NCI-H146 treated with DMSO at 0.1 percent for 48 hours (cell line): Measurements from ENCODE around the gene GRIK4.

Experiments used
- DNase-seq: peaks from one replicate; lab custom pipeline; 2025; ENCODE audit not compliant: unreplicated experiment; lab: John Stamatoyannopoulos, UW

Gene GRIK4

DNA sequence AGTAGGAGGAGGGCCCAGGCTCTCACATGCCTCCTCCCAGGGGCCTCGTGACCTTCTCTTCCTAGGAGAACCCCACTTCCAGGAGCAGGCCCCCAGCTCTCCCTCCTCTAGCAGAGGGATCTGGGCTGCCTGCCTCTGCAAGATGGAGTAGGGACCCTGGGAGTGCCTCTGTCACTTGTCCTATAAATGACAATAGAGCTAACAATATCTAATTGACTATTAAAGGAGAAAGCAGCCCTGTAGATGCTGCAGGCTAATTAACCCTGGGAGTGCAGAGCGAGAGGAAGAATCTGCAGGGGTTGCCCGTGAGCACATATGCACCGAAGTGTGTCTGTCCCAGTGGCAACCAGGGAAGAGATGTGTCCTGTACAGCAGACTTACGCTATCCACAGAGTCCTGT is 184.4 kb downstream of the GRIK4 start:
- DNase-seq: no peak

DNA sequence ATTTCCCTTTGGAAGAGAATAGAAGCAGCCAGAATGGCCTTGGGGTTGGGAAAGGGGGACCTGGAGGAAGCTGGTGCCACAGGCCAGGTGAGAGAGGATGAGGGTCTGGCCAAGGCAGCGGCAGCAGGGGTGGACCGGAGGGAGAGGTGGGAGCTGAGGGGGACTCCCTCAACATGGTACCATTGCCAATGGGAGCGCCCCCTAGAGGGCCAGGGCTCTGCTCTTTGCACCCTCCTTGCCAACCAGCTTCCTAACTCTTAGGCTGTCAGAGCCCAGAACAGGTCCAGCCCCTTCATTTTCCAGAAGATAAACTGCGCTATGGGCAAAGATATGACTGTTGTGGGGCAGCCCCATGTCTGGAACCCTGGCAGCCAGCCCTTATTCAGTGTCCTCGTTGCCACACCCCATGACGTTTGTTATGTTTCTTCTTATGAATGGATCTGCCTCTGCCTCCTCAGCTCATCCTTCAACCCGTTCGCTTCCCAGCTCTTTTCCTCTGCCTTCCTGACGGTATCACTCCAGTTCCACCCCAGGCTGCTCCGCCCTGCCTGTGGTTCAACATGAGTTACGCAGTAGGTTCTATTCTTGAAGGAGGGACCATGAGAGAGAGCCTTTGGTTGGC is 185.2 kb downstream of the GRIK4 start:
- DNase-seq: no peak

DNA sequence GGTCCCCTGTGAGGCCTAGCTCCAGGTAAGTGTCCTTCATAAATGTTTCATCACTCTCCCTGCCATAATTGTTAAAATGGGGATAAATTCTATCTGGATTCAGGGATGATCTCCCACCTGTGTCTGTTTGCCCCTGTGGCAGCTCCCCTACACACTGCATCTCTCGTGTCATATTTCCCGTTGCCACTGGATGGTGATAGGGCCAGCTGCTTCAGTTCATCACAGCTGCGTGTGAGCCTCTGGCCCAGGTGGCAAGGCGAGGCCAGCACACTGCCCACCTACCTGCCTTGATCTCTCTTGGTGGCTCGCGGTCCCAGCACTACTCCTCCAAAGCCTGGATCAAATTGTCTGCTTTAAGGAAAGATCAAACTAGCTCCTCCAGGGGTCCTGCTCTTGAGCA is 187.4 kb downstream of the GRIK4 start:
- no peak for DNase-seq

GRCh38 chr11:120702656-120703055 is 191.1 kb downstream of the GRIK4 start:
- no peak for DNase-seq

- DNase-seq: no peak
Measured at GRCh38 chr11:120703358-120704152, 192.0 kb downstream of the GRIK4 start.

GRCh38 chr11:120704256-120704750 is 192.8 kb downstream of the GRIK4 start:
- no peak for DNase-seq

- DNase-seq: no peak
Measured at GRCh38 chr11:120706257-120706656, 194.7 kb downstream of the GRIK4 start.

DNA sequence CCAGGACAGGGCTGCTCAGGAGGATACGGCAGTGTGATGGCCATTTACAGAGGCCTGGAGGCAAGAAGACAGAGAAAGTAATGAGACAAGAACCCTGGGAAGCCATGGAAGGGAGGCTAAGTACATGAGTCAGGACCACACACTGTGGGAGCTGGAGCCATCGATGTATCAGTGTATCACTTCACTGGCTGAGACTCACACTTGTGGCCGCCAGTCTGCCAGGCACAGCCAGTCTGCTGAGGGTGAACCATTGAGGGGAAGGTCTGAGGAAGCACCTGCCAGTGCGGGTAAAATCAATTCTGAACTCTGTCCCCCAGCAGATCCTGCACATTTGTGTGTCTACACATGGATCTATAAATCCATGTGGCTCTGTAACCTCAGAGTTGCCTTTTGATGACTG is 195.6 kb downstream of the GRIK4 start:
- DNase-seq: no peak

GRCh38 chr11:120707663-120708062 is 196.1 kb downstream of the GRIK4 start:
- no peak for DNase-seq

GRCh38 chr11:120708511-120709183 is 197.1 kb downstream of the GRIK4 start:
- DNase-seq: no peak

DNA sequence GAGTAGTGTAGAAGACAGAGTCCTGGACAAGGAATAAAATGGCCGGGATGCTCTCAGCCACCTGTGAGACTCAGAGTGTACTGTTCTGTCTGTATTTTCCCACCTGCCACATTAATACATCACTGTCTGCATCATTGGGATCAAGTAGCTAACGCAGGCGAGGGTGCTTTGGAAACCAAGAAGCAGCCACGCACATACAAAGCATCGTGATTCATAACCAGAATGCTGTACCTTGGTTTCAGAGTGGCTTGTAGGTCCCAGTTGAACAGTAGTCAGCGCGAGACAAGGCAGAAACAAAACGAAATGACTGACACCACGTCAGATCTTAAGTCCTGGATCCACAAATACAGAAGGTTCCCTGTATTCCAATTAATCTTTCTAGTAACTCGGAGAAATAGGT is 198.3 kb downstream of the GRIK4 start:
- no peak for DNase-seq

GRCh38 chr11:120710354-120711131 is 199.0 kb downstream of the GRIK4 start:
- no peak for DNase-seq

GRCh38 chr11:120712014-120712413 is 200.5 kb downstream of the GRIK4 start:
- DNase-seq: no peak

- DNase-seq: no peak
Measured at GRCh38 chr11:120712881-120713280, 201.3 kb downstream of the GRIK4 start.

DNA sequence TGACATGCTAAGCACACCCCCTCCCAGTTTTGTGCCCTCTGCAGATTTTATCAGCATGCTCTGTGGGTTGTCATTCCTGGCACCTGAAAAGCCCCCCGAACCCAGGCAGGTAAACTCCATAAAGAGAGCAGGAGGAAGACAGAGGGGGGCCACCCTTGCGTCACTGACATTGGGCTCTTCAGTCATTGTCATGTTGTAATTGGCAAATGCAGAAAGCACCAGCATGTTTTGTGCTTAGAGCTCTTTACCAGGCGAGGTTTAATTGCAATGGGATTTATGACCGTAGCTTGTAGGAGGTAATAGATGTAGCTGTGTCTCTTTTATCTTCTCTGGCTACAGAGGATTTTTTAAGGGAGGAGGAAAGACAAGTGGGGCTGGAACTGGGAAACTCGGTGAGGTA is 201.7 kb downstream of the GRIK4 start:
- no peak for DNase-seq

GRCh38 chr11:120714438-120714837 is 202.9 kb downstream of the GRIK4 start:
- DNase-seq: no peak

DNA sequence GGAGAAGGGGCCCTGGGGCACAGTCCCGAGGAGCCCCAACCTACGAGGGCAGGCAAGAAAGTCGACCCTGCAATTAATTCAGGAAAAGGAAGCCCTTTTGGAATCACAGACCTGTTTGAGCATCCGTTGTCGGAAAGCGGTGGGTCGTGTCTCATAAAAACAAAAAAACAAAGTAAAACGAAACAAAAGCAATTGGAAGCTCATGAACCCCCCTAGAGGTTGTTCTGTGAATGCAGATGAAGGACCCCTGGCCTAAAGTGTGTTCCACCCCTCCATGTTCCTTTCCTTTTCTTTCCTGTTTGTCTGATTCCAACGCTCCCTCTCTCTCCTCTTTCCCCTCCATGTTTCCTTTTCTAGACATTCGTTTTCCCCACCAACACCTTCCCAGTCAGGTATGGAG is 203.7 kb downstream of the GRIK4 start:
- DNase-seq: no peak

DNA sequence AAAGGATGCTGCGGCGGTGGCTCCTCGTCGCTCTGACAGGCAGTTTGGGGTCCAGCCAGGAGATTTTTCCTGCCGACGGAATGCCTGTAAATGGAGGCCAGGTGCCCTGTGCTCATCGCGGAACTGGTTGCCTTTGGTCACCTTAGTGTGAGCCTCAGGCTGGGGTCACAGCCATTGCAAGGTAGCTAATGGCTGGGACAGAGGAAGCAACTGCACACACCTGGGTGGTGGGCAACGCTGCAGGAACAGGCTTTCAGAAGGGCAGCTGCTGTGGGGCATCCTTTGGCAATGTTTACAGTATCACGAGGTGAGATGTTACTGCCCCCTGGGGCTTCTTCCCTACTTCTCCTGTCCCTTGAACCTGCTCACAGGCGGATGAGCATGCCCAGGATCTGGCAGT is 205.5 kb downstream of the GRIK4 start:
- no peak for DNase-seq

GRCh38 chr11:120717623-120718022 is 206.1 kb downstream of the GRIK4 start:
- DNase-seq: no peak

DNA sequence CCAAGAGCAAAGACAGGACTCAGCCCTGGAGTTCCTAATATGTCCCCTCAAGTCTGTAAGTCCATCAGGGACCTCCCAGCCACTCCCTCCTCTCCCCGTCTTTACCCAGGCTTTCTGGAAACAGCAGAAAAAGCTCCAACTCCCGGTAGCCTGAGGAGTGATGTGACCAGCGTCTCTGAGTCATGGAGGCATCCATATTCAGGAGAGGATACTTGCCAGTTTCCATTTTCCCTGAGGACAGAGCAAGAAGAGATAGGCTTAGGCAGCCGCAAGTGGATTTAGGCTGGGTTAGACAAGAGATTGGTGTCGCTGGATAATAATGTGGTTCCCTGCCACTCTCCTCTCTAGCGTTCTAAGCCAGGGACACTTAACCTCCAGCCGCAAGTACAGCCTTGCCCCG is 206.6 kb downstream of the GRIK4 start:
- DNase-seq: no peak

- DNase-seq: no peak
Measured at GRCh38 chr11:120719348-120719747, 207.8 kb downstream of the GRIK4 start.
